Measurements from ENCODE around the gene HEXIM1. TPM values are rescaled to one million over a fixed set of nuclear protein-coding genes. Genes with fewer than 3 reads are reported as not detected.

The HEXIM1 gene
- total RNA-seq, 1 donor from 2014 or later, result 23.7 TPM

DNA sequence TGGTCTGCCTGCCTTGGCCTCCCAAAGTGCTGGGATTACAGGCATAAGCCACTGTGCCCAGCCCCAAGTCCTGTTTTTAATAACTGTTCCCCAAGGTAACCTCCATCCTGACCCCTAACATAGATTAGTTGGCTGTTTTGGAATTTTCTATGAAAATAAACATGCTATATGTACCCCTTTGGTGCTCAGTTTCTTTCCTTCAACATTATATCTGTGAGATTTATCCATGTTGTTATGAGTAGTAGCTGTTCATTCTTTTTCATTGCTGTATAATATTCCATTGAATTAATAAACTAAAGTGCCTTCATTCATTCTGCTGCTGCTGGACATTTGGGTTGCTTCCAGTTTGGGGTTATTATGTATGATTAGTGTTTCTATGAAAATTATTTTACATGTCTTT lies 47.1 kb downstream of the HEXIM1 start:
- H3K27ac ChIP-seq, result no peak overlapping the region
- no peaks in the 10 kb centered on the region for H3K27me3 ChIP-seq
- peaks cover 0 to 4% of the 10 kb centered on the region in 2 donors for H3K4me1 ChIP-seq
- intact Hi-C loops (cut with DNase I), result loop anchor here (5.0 kb wide), 2 partner anchors 178 to 278 kb away; partner anchors contain the start of gene GFAP
- DNase-seq (ENCODE audit: low spot score in 2 of 2), result no peak
- TF ChIP-seq, protein P1, sequence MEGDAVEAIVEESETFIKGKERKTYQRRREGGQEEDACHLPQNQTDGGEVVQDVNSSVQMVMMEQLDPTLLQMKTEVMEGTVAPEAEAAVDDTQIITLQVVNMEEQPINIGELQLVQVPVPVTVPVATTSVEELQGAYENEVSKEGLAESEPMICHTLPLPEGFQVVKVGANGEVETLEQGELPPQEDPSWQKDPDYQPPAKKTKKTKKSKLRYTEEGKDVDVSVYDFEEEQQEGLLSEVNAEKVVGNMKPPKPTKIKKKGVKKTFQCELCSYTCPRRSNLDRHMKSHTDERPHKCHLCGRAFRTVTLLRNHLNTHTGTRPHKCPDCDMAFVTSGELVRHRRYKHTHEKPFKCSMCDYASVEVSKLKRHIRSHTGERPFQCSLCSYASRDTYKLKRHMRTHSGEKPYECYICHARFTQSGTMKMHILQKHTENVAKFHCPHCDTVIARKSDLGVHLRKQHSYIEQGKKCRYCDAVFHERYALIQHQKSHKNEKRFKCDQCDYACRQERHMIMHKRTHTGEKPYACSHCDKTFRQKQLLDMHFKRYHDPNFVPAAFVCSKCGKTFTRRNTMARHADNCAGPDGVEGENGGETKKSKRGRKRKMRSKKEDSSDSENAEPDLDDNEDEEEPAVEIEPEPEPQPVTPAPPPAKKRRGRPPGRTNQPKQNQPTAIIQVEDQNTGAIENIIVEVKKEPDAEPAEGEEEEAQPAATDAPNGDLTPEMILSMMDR (IDR thresholded peaks at IDR 0.05), result no peak
- H3K36me3 ChIP-seq, result no peaks in the 10 kb centered on the region
- H3K9me3 ChIP-seq, result no peaks in the 10 kb centered on the region
- H3K4me3 ChIP-seq, result no peak overlapping the region

DNA sequence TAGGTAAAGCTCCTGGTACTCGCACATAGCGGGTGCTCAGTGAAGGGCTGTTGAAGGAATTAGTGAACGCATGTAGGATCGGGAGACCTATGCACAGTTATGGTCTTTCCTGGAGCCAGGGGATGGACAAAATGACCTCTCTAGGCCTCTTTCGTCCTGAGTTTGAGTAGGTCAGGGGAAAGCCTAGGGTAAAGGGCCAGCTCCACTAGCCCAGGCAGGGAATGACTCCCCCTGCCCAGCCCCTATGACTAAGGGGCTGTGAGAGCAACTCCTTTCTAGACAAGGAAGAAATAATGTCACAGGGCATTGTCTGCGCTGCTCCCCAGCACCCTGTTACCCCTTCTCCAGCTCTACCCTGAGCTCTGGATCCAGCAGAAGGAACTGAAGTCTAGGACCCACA lies 48.8 kb downstream of the HEXIM1 start:
- Histone ChIP-seq H3K36me3 (no peaks in the 10 kb centered on the region), H3K4me3 (no peak overlapping the region), H3K4me1 (peaks cover 0 to 4% of the 10 kb centered on the region in 2 donors), H3K27me3 (no peaks in the 10 kb centered on the region), H3K27ac (no peak overlapping the region), H3K9me3 (no peaks in the 10 kb centered on the region)
- TF ChIP-seq, protein P1 (IDR thresholded peaks at IDR 0.05), result no peak
- intact Hi-C loops (cut with DNase I), result loop anchor here (1.0 to 5.0 kb wide), 5 partner anchors 21 to 280 kb away; partner anchors contain the start of gene GFAP
- DNase-seq (ENCODE audit: low spot score in 2 of 2), result no peak

DNA sequence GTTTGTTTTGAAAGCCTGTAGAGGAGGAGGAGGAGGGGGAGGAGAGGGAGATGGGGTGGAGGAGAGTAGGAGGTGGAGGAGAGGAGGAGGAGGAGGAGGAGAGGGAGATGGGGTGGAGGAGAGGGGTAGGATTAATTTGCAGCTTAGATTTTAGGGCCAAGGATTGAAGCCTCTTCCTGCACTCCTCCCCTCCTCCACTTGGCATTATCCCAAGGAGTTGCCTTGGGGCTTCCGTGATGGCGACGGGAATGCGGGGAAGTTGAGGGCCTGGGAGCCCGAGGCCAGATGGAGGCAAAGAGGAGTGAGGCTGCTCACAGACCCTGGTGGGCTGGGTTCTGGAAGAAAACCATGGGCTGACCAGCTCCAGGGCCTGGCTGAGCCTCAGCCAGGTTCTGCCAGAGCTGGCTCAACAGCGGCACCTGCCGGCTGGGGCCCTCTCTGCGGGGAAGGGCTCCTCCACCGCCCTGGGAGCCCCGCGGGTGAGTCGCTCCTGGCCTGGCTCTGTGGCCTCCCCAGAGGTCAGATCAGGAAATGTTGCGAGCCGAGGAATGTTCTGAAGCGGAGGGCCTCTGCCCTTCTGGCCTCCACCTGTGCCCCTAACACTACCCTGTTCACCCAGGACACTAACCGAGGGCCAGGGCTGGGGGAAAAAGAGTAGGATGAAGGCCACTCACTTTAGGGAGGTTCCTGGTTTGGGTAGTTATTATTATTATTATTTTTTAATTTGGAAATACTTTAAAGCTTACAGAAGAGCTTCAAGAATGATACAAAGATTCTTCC lies 49.5 kb downstream of the HEXIM1 start:
- peak; percentile 55 to 96 for DNase-seq (ENCODE audit: low spot score in 2 of 2)
- intact Hi-C loops (cut with DNase I), result loop anchor here (1.0 to 5.0 kb wide), 6 partner anchors 21 to 280 kb away; partner anchors contain the start of genes ACBD4 and GFAP
- Histone ChIP-seq H3K27ac (peak overlapping the region in 1 of 2 donors; percentile 26), H3K9me3 (no peaks in the 10 kb centered on the region), H3K4me1 (peaks cover 0 to 4% of the 10 kb centered on the region in 2 donors), H3K4me3 (peak overlapping the region in 1 of 2 donors; percentile 38), H3K36me3 (no peaks in the 10 kb centered on the region), H3K27me3 (no peaks in the 10 kb centered on the region)
- TF ChIP-seq, protein P1 (IDR thresholded peaks at IDR 0.05), result peak; percentile 99 to 100 (median 99)

DNA sequence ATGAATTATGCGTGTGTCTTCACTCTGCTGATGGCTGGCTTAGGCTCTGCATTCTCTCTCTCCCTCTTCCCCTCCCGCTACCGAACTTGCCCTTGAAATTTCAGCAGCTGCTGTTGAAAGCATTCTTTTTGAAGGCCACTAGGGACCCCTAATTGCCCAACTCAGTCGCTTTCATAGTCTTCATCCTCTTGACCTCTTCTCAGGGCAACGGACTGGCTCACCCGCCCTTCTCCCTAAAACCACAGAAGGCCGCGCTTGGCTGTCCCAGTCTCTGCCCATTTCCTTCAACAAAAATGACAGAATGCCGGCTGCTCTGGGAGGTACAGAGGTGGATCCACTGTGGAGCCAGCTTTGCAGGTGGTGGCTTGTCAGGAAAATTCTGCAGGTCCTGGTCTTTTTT lies 52.4 kb downstream of the HEXIM1 start:
- peaks cover 0 to 4% of the 10 kb centered on the region in 2 donors for H3K4me1 ChIP-seq
- no peak overlapping the region for H3K27ac ChIP-seq
- H3K27me3 ChIP-seq, result no peaks in the 10 kb centered on the region
- H3K9me3 ChIP-seq, result no peaks in the 10 kb centered on the region
- intact Hi-C loops (cut with DNase I), result no loop called here
- DNase-seq (ENCODE audit: low spot score in 2 of 2), result no peak
- TF ChIP-seq, protein P1 (IDR thresholded peaks at IDR 0.05), result no peak
- H3K36me3 ChIP-seq, result no peaks in the 10 kb centered on the region
- H3K4me3 ChIP-seq, result no peak overlapping the region

DNA sequence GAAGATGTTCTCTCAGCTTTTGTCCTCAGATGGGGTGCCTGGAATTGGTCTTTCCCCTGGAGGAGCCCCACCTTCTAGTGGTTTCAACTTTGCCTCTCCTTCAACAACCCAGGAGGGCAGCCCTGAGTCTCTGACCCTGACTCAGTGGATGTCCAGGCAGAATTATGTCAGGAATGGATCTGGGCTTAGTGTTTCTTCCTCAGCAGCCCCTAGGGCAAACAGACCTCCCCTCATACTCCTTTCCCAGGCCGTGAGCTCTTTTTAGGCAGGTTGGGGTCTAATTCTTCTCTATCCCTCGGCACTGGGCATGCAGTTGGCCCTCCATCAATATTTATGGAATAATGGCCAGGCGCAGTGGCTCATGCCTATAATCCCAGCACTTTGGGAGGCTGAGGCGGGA lies 53.2 kb downstream of the HEXIM1 start:
- H3K27me3 ChIP-seq, result no peaks in the 10 kb centered on the region
- H3K9me3 ChIP-seq, result no peaks in the 10 kb centered on the region
- TF ChIP-seq, protein P1 (IDR thresholded peaks at IDR 0.05), result no peak
- intact Hi-C loops (cut with DNase I), result no loop called here
- H3K4me1 ChIP-seq, result peaks cover 0 to 4% of the 10 kb centered on the region in 2 donors
- H3K4me3 ChIP-seq, result no peak overlapping the region
- H3K27ac ChIP-seq, result no peak overlapping the region
- no peak for DNase-seq (ENCODE audit: low spot score in 2 of 2)
- no peaks in the 10 kb centered on the region for H3K36me3 ChIP-seq

Other genes starting within 250 kb of the HEXIM1 start
- 126 TPM for gene EFTUD2, start 249.0 kb upstream of the HEXIM1 start, total RNA-seq
- 1.7 TPM for gene GFAP, start 233.0 kb upstream of the HEXIM1 start, total RNA-seq
- not detected for gene KIF18B, start 200.7 kb upstream of the HEXIM1 start, total RNA-seq
- not detected for gene C1QL1, start 180.2 kb upstream of the HEXIM1 start, total RNA-seq
- 5.0 TPM for gene DCAKD, start 96.8 kb upstream of the HEXIM1 start, total RNA-seq
- gene NMT1, start 87.2 kb upstream of the HEXIM1 start, total RNA-seq, result 89.7 TPM
- 65.5 TPM for gene PLCD3, start 16.0 kb upstream of the HEXIM1 start, total RNA-seq
- 14.7 TPM for gene ACBD4, start 12.8 kb upstream of the HEXIM1 start, total RNA-seq
- gene HEXIM2, start 13.4 kb downstream of the HEXIM1 start, total RNA-seq, result 1.4 TPM
- gene FMNL1, start 73.4 kb downstream of the HEXIM1 start, total RNA-seq, result 10.7 TPM
- gene SPATA32, start 113.6 kb downstream of the HEXIM1 start, total RNA-seq, result not detected
- gene MAP3K14, start 168.5 kb downstream of the HEXIM1 start, total RNA-seq, result 7.7 TPM

All from ascending aorta (tissue), 2 donors.